ENCODE measurements around the gene ZSCAN22. TPM values are rescaled to one million over a fixed set of nuclear protein-coding genes. Genes with fewer than 3 reads are reported as not detected.
"Not testable (repeated sequence)": the region's sequence is repeated elsewhere in the genome, so short reads cannot be mapped to it uniquely, and the experiment has no call there.

ZSCAN22 gene
- total RNA-seq, 5 donors from 2014 or later (not counting 1 experiment from before 2014, with no cell fraction given), result 1.9 to 6.9 (median 6.2) TPM

GRCh38 chr19:58348080-58348479 lies 21.3 kb downstream of the ZSCAN22 start:
- peak overlapping the region; percentile 81 to 83 for H3K27ac Mint-ChIP-seq
- Histone ChIP-seq H3K4me1 (ENCODE audit: control insufficient read depth in 1 of 2, extremely low read depth in 1 of 2, insufficient read depth in 2 of 2, low read length in 2 of 2) (peaks cover 9 to 17% of the 10 kb centered on the region in 2 experiments), H3K27me3 (replicated peaks in 1 of 2; ENCODE audit: control insufficient read depth in 2 of 2, extremely low read depth in 1 of 2, insufficient read depth in 2 of 2, low read length in 1 of 2) (peaks cover 0 to 19% of the 10 kb centered on the region in 2 experiments), H3K4me3 (ENCODE audit: control insufficient read depth in 1 of 2, extremely low read depth in 1 of 2, low read length in 1 of 2) (peak overlapping the region; percentile 44 to 76)
- WGBS (ENCODE audit: insufficient coverage), result 10% methylated on average over 2 of the region's 12 CpGs
- DNase-seq; H3K27me3 Mint-ChIP-seq; H3K27ac ChIP-seq (ENCODE audit: low read length); CTCF ChIA-PET; H3K9me3 ChIP-seq; H3K9me3 Mint-ChIP-seq; H3K36me3 Mint-ChIP-seq; H3K36me3 ChIP-seq (ENCODE audit: control insufficient read depth in 2 of 2, extremely low read depth in 1 of 2, insufficient read depth in 1 of 2, low read length in 1 of 2): not testable (repeated sequence)
- peak overlapping the region; percentile 86 to 90 (median 88) for H3K4me3 Mint-ChIP-seq
- POLR2A ChIA-PET, result interaction anchor here in 1 of 2 donors (0.6 to 0.9 kb wide), 3 partner anchors 16 to 42 kb away, joined by 3 to 8 read pairs (median 3); partner anchors contain the start of gene ZSCAN22
- peaks cover 31 to 35% (median 31%) of the 10 kb centered on the region in 3 donors for H3K4me1 Mint-ChIP-seq
- ATAC-seq (replicated peaks in 1 of 4), result peak in 2 of 4 experiments; percentile 5 to 7

- Mint-ChIP-seq H3K27ac (peak overlapping the region in 1 of 2 donors; percentile 58), H3K36me3 (no peaks in the 10 kb centered on the region)
Measured at GRCh38 chr19:58349590-58349989, 22.8 kb downstream of the ZSCAN22 start.

GRCh38 chr19:58350001-58350861 lies 23.4 kb downstream of the ZSCAN22 start:
- ChIA-PET POLR2A (no interaction called here), CTCF (no interaction called here)
- no peak overlapping the region for H3K27ac Mint-ChIP-seq
- Histone ChIP-seq H3K4me1 (ENCODE audit: control insufficient read depth in 1 of 2, extremely low read depth in 1 of 2, insufficient read depth in 2 of 2, low read length in 2 of 2) (peaks cover 9 to 20% of the 10 kb centered on the region in 2 experiments), H3K36me3 (ENCODE audit: control insufficient read depth in 2 of 2, extremely low read depth in 1 of 2, insufficient read depth in 1 of 2, low read length in 1 of 2) (no peaks in the 10 kb centered on the region), H3K27ac (ENCODE audit: low read length) (no peak overlapping the region), H3K4me3 (ENCODE audit: control insufficient read depth in 1 of 2, extremely low read depth in 1 of 2, low read length in 1 of 2) (peak overlapping the region in 1 of 2 donors; percentile 38), H3K9me3 (no peaks in the 10 kb centered on the region), H3K27me3 (replicated peaks in 1 of 2; ENCODE audit: control insufficient read depth in 2 of 2, extremely low read depth in 1 of 2, insufficient read depth in 2 of 2, low read length in 1 of 2) (peaks cover 0 to 25% of the 10 kb centered on the region in 2 experiments)
- peaks cover 35 to 38% (median 35%) of the 10 kb centered on the region in 3 donors for H3K4me1 Mint-ChIP-seq
- ATAC-seq (replicated peaks in 1 of 4) (no peak), DNase-seq (no peak)
- WGBS (ENCODE audit: insufficient coverage), result 83% methylated on average over 79 of the region's 84 CpGs
- no peaks in the 10 kb centered on the region for H3K9me3 Mint-ChIP-seq
- H3K36me3 Mint-ChIP-seq, result no peaks in the 10 kb centered on the region
- peaks cover 0 to 7% of the 10 kb centered on the region in 2 donors for H3K27me3 Mint-ChIP-seq
- H3K4me3 Mint-ChIP-seq, result peak overlapping the region in 1 of 3 donors; percentile 26

More at GRCh38 chr19:58349590-58349989, 22.8 kb downstream of the ZSCAN22 start:
- no peaks in the 10 kb centered on the region for H3K9me3 ChIP-seq
- Mint-ChIP-seq H3K27me3 (peaks cover 0 to 7% of the 10 kb centered on the region in 2 donors), H3K4me1 (peaks cover 31 to 35% (median 31%) of the 10 kb centered on the region in 3 donors), H3K9me3 (no peaks in the 10 kb centered on the region), H3K4me3 (peak overlapping the region in 2 of 3 donors; percentile 13 to 26)
- ChIA-PET POLR2A (no interaction called here), CTCF (no interaction called here)
- H3K27ac ChIP-seq (ENCODE audit: low read length), result no peak overlapping the region
- H3K4me3 ChIP-seq (ENCODE audit: control insufficient read depth in 1 of 2, extremely low read depth in 1 of 2, low read length in 1 of 2), result no peak overlapping the region
- DNase-seq (no peak), ATAC-seq (replicated peaks in 1 of 4) (no peak)
- 75% methylated on average over 7 of the region's 8 CpGs for WGBS (ENCODE audit: insufficient coverage)
- no peaks in the 10 kb centered on the region for H3K36me3 ChIP-seq (ENCODE audit: control insufficient read depth in 2 of 2, extremely low read depth in 1 of 2, insufficient read depth in 1 of 2, low read length in 1 of 2)
- H3K4me1 ChIP-seq (ENCODE audit: control insufficient read depth in 1 of 2, extremely low read depth in 1 of 2, insufficient read depth in 2 of 2, low read length in 2 of 2), result peaks cover 9 to 18% of the 10 kb centered on the region in 2 experiments
- H3K27me3 ChIP-seq (replicated peaks in 1 of 2; ENCODE audit: control insufficient read depth in 2 of 2, extremely low read depth in 1 of 2, insufficient read depth in 2 of 2, low read length in 1 of 2), result peaks cover 0 to 20% of the 10 kb centered on the region in 2 experiments

- ChIA-PET POLR2A (no interaction called here), CTCF (no interaction called here)
- Histone ChIP-seq H3K4me1 (ENCODE audit: control insufficient read depth in 1 of 2, extremely low read depth in 1 of 2, insufficient read depth in 2 of 2, low read length in 2 of 2) (peaks cover 9 to 28% of the 10 kb centered on the region in 2 experiments), H3K36me3 (ENCODE audit: control insufficient read depth in 2 of 2, extremely low read depth in 1 of 2, insufficient read depth in 1 of 2, low read length in 1 of 2) (no peaks in the 10 kb centered on the region), H3K4me3 (ENCODE audit: control insufficient read depth in 1 of 2, extremely low read depth in 1 of 2, low read length in 1 of 2) (no peak overlapping the region), H3K27me3 (replicated peaks in 1 of 2; ENCODE audit: control insufficient read depth in 2 of 2, extremely low read depth in 1 of 2, insufficient read depth in 2 of 2, low read length in 1 of 2) (peaks cover 0 to 25% of the 10 kb centered on the region in 2 experiments), H3K27ac (ENCODE audit: low read length) (no peak overlapping the region), H3K9me3 (no peaks in the 10 kb centered on the region)
- peaks cover 0 to 7% of the 10 kb centered on the region in 2 donors for H3K27me3 Mint-ChIP-seq
- H3K9me3 Mint-ChIP-seq, result no peaks in the 10 kb centered on the region
- no peak overlapping the region for H3K27ac Mint-ChIP-seq
- no peak for DNase-seq
- ATAC-seq (replicated peaks in 1 of 4), result no peak
- H3K4me1 Mint-ChIP-seq, result peaks cover 33 to 36% (median 34%) of the 10 kb centered on the region in 3 donors
- WGBS (ENCODE audit: insufficient coverage), result 92% methylated on average over 29 of the region's 34 CpGs
- H3K4me3 Mint-ChIP-seq, result no peak overlapping the region
- no peaks in the 10 kb centered on the region for H3K36me3 Mint-ChIP-seq
Measured at GRCh38 chr19:58350871-58351557, 24.2 kb downstream of the ZSCAN22 start.

GRCh38 chr19:58351558-58351878 lies 24.7 kb downstream of the ZSCAN22 start:
- DNase-seq (no peak), ATAC-seq (replicated peaks in 1 of 4) (no peak)
- no peak overlapping the region for H3K4me3 ChIP-seq (ENCODE audit: control insufficient read depth in 1 of 2, extremely low read depth in 1 of 2, low read length in 1 of 2)
- H3K4me1 ChIP-seq (ENCODE audit: control insufficient read depth in 1 of 2, extremely low read depth in 1 of 2, insufficient read depth in 2 of 2, low read length in 2 of 2), result peaks cover 9 to 31% of the 10 kb centered on the region in 2 experiments
- Mint-ChIP-seq H3K36me3 (no peaks in the 10 kb centered on the region), H3K27me3 (peaks cover 0 to 7% of the 10 kb centered on the region in 2 donors), H3K4me3 (no peak overlapping the region), H3K9me3 (no peaks in the 10 kb centered on the region), H3K4me1 (peaks cover 34 to 36% (median 35%) of the 10 kb centered on the region in 3 donors), H3K27ac (no peak overlapping the region)
- H3K36me3 ChIP-seq (ENCODE audit: control insufficient read depth in 2 of 2, extremely low read depth in 1 of 2, insufficient read depth in 1 of 2, low read length in 1 of 2), result no peaks in the 10 kb centered on the region
- H3K9me3 ChIP-seq, result no peaks in the 10 kb centered on the region
- H3K27me3 ChIP-seq (replicated peaks in 1 of 2; ENCODE audit: control insufficient read depth in 2 of 2, extremely low read depth in 1 of 2, insufficient read depth in 2 of 2, low read length in 1 of 2), result peaks cover 0 to 23% of the 10 kb centered on the region in 2 experiments
- no peak overlapping the region for H3K27ac ChIP-seq (ENCODE audit: low read length)
- 98% methylated on average over 7 of the region's 9 CpGs for WGBS (ENCODE audit: insufficient coverage)
- CTCF ChIA-PET, result interaction anchor here in 1 of 2 donors (0.7 kb wide), 1 partner anchor 111 kb away, joined by 5 read pairs; no protein-coding TSS in a partner anchor
- POLR2A ChIA-PET, result no interaction called here

GRCh38 chr19:58351990-58352755 lies 25.4 kb downstream of the ZSCAN22 start:
- ATAC-seq (replicated peaks in 1 of 4), result no peak
- Mint-ChIP-seq H3K4me3 (no peak overlapping the region), H3K27ac (no peak overlapping the region), H3K9me3 (no peaks in the 10 kb centered on the region), H3K36me3 (no peaks in the 10 kb centered on the region), H3K27me3 (peaks cover 0 to 7% of the 10 kb centered on the region in 2 donors), H3K4me1 (peaks cover 30 to 36% (median 32%) of the 10 kb centered on the region in 3 donors)
- H3K27ac ChIP-seq (ENCODE audit: low read length), result no peak overlapping the region
- WGBS (ENCODE audit: insufficient coverage), result 89% methylated on average over 15 of the region's 23 CpGs
- peaks cover 0 to 21% of the 10 kb centered on the region in 2 experiments for H3K27me3 ChIP-seq (replicated peaks in 1 of 2; ENCODE audit: control insufficient read depth in 2 of 2, extremely low read depth in 1 of 2, insufficient read depth in 2 of 2, low read length in 1 of 2)
- POLR2A ChIA-PET, result no interaction called here
- CTCF ChIA-PET, result interaction anchor here in 1 of 2 donors (0.7 kb wide), 1 partner anchor 112 kb away, joined by 5 read pairs; no protein-coding TSS in a partner anchor
- DNase-seq, result no peak
- H3K4me1 ChIP-seq (ENCODE audit: control insufficient read depth in 1 of 2, extremely low read depth in 1 of 2, insufficient read depth in 2 of 2, low read length in 2 of 2), result peaks cover 9 to 31% of the 10 kb centered on the region in 2 experiments
- no peak overlapping the region for H3K4me3 ChIP-seq (ENCODE audit: control insufficient read depth in 1 of 2, extremely low read depth in 1 of 2, low read length in 1 of 2)
- no peaks in the 10 kb centered on the region for H3K9me3 ChIP-seq
- no peaks in the 10 kb centered on the region for H3K36me3 ChIP-seq (ENCODE audit: control insufficient read depth in 2 of 2, extremely low read depth in 1 of 2, insufficient read depth in 1 of 2, low read length in 1 of 2)

Measured in T-cell (primary cell).